A549 (cell line): ENCODE measurements around the gene B4GALT7.

Experiments
- CTCF ChIP-seq: fragments of >200 bp; sonication (Bioruptor Twin); formaldehyde crosslinking; IDR thresholded peaks from 3 replicates; pipeline ENCODE4 v1.5.1; 2016
- POLR2A ChIP-seq: IDR thresholded peaks from 2 replicates; pipeline ENCODE4 v1.6.1; 2012; ENCODE audit warnings: mild to moderate bottlenecking, low read length
- USF2 ChIP-seq: fragments of 450-650 bp; IDR thresholded peaks from 2 replicates; pipeline ENCODE4 v1.6.1; 2014; ENCODE audit warnings: antibody characterized with exemption

DNA sequence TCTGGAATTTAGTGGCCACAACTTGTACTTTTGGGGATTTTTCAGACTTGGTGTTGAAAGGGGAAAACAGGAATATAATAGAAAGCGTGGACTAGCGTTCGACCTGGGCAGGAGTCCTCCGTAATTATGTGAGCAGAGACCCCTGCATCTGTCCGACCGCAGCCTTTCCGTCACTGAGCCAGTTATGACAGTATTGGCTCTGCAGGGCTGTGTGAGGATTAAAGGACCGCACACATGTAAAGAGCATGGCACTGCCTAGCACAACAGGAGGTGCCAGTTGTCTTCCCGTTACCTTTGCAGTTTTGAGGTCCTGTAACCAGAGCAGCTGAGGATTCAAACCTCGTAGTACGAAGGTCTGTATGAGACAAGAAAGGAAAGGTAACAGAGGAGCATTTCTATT lies 1.2 kb downstream of the B4GALT7 start:
- no peak for TF ChIP-seq POLR2A
- no peak for TF ChIP-seq USF2
- no peak for TF ChIP-seq CTCF
